ENCODE results near the gene HDAC9. TPM values are rescaled to one million over a fixed set of nuclear protein-coding genes. Genes with fewer than 3 reads are reported as not detected.

Gene HDAC9
- polyA plus RNA-seq, 3 donors = 1.0 to 6.2 (median 3.8) TPM

GRCh38 chr7:18874880-18875279, 379.3 kb downstream of the HDAC9 start:
- 47 to 54% (median 52%) methylated on average over 1 of the region's 1 CpG for WGBS, 3 donors
- H3K27ac ChIP-seq (ENCODE audit: low read depth, low read length) = no peak overlapping the region

GRCh38 chr7:18877874-18878273, 382.3 kb downstream of the HDAC9 start:
- WGBS, 3 donors = 59 to 80% (median 78%) methylated on average over 3 of the region's 3 CpGs
- no peak overlapping the region for H3K27ac ChIP-seq (ENCODE audit: low read depth, low read length)

GRCh38 chr7:18886832-18887231, 391.3 kb downstream of the HDAC9 start:
- 73 to 90% (median 87%) methylated on average over 4 of the region's 4 CpGs for WGBS, 3 donors
- H3K27ac ChIP-seq (ENCODE audit: low read depth, low read length) = no peak overlapping the region

GRCh38 chr7:18889436-18889835, 393.9 kb downstream of the HDAC9 start:
- H3K27ac ChIP-seq (ENCODE audit: low read depth, low read length) = no peak overlapping the region
- 47 to 66% (median 64%) methylated on average over 1 of the region's 1 CpG for WGBS, 3 donors

GRCh38 chr7:18890134-18890533, 394.6 kb downstream of the HDAC9 start:
- no peak overlapping the region for H3K27ac ChIP-seq (ENCODE audit: low read depth, low read length)
- 44 to 50% (median 49%) methylated on average over 2 of the region's 2 CpGs for WGBS, 3 donors

- WGBS, 3 donors = 43 to 63% (median 58%) methylated on average over 4 of the region's 4 CpGs
- H3K27ac ChIP-seq (ENCODE audit: low read depth, low read length) = no peak overlapping the region
Measured at GRCh38 chr7:18890885-18891621, 395.5 kb downstream of the HDAC9 start.

GRCh38 chr7:18893156-18893555, 397.6 kb downstream of the HDAC9 start:
- H3K27ac ChIP-seq (ENCODE audit: low read depth, low read length) = no peak overlapping the region
- WGBS, 3 donors = 72 to 93% (median 88%) methylated on average over 3 of the region's 3 CpGs

GRCh38 chr7:18894155-18894554, 398.6 kb downstream of the HDAC9 start:
- no peak overlapping the region for H3K27ac ChIP-seq (ENCODE audit: low read depth, low read length)
- WGBS, 3 donors = 76 to 96% (median 89%) methylated on average over 3 of the region's 3 CpGs

GRCh38 chr7:18895456-18895855, 399.9 kb downstream of the HDAC9 start:
- no peak overlapping the region for H3K27ac ChIP-seq (ENCODE audit: low read depth, low read length)
- 69 to 76% (median 70%) methylated on average over 3 of the region's 3 CpGs for WGBS, 3 donors

GRCh38 chr7:18896343-18896975, 400.9 kb downstream of the HDAC9 start:
- 82 to 96% (median 94%) methylated on average over 2 of the region's 2 CpGs for WGBS, 3 donors
- H3K27ac ChIP-seq (ENCODE audit: low read depth, low read length) = no peak overlapping the region

GRCh38 chr7:18900236-18900635, 404.7 kb downstream of the HDAC9 start:
- WGBS, 3 donors = 49 to 83% (median 82%) methylated on average over 3 of the region's 3 CpGs
- no peak overlapping the region for H3K27ac ChIP-seq (ENCODE audit: low read depth, low read length)

GRCh38 chr7:18900803-18901202, 405.3 kb downstream of the HDAC9 start:
- no peak overlapping the region for H3K27ac ChIP-seq (ENCODE audit: low read depth, low read length)
- WGBS, 3 donors = 67 to 82% (median 80%) methylated on average over 1 of the region's 1 CpG

GRCh38 chr7:18901351-18901750, 405.8 kb downstream of the HDAC9 start:
- no peak overlapping the region for H3K27ac ChIP-seq (ENCODE audit: low read depth, low read length)
- WGBS, 3 donors = 61 to 74% (median 74%) methylated on average over 3 of the region's 3 CpGs

GRCh38 chr7:18901982-18902421, 406.5 kb downstream of the HDAC9 start:
- no peak overlapping the region for H3K27ac ChIP-seq (ENCODE audit: low read depth, low read length)
- 20 to 32% (median 21%) methylated on average over 1 of the region's 1 CpG for WGBS, 3 donors

GRCh38 chr7:18902892-18903291, 407.3 kb downstream of the HDAC9 start:
- H3K27ac ChIP-seq (ENCODE audit: low read depth, low read length) = no peak overlapping the region

- 52 to 60% (median 55%) methylated on average over 4 of the region's 4 CpGs for whole genome bisulfite sequencing, 3 donors
- no peak overlapping the region for H3K27ac ChIP-seq (ENCODE audit: low read depth, low read length)
Measured at GRCh38 chr7:18903695-18904094, 408.1 kb downstream of the HDAC9 start.

- whole genome bisulfite sequencing, 3 donors = 78 to 94% (median 92%) methylated on average over 2 of the region's 2 CpGs
- no peak overlapping the region for H3K27ac ChIP-seq (ENCODE audit: low read depth, low read length)
Measured at GRCh38 chr7:18905316-18905943, 409.9 kb downstream of the HDAC9 start.

GRCh38 chr7:18906901-18907300, 411.4 kb downstream of the HDAC9 start:
- no peak overlapping the region for H3K27ac ChIP-seq (ENCODE audit: low read depth, low read length)
- 34 to 70% (median 56%) methylated on average over 2 of the region's 2 CpGs for WGBS, 3 donors

GRCh38 chr7:18913106-18913505, 417.6 kb downstream of the HDAC9 start:
- 66 to 72% (median 69%) methylated on average over 4 of the region's 4 CpGs for WGBS, 3 donors
- no peak overlapping the region for H3K27ac ChIP-seq (ENCODE audit: low read depth, low read length)

GRCh38 chr7:18916826-18917225, 421.3 kb downstream of the HDAC9 start:
- no peak overlapping the region for H3K27ac ChIP-seq (ENCODE audit: low read depth, low read length)
- 69 to 88% (median 78%) methylated on average over 3 of the region's 3 CpGs for WGBS, 3 donors

Data from adipose tissue (tissue), 3 donors.